Upper lobe of right lung (tissue), 1 donor: ENCODE measurements around the gene TSEN34. TPM values are rescaled to one million over a fixed set of nuclear protein-coding genes. Genes with fewer than 3 reads are reported as not detected.
A peak's percentile ranks its signal among the peaks of the same experiment; 100 is the strongest.

ENCODE experiments used
- ATAC-seq: fragments of 200-7000 bp; cut with Tn5 transposase; one replicate; pipeline ENCODE4 v1.9.1; 2020; ENCODE audit warnings: mild to moderate bottlenecking, moderate library complexity
- DNase-seq: peaks from one replicate; pipeline ENCODE4 v3.0.0-alpha.2; 2020
- H3K27ac ChIP-seq: fragments of 200-600 bp; one replicate; pipeline ENCODE4 v1.8.0; 2022
- H3K27me3 ChIP-seq: fragments of 200-600 bp; one replicate; pipeline ENCODE4 v1.8.0; 2022; ENCODE audit warnings: mild to moderate bottlenecking
- H3K36me3 ChIP-seq: fragments of 200-600 bp; one replicate; pipeline ENCODE4 v1.8.0; 2022
- H3K4me1 ChIP-seq: fragments of 200-600 bp; one replicate; pipeline ENCODE4 v1.8.0; 2022
- H3K4me3 ChIP-seq: fragments of 200-600 bp; one replicate; pipeline ENCODE4 v1.8.0; 2022; ENCODE audit warnings: mild to moderate bottlenecking
- H3K9me3 ChIP-seq: fragments of 200-600 bp; one replicate; pipeline ENCODE4 v1.8.0; 2022
- CTCF ChIP-seq: fragments of 200-600 bp; IDR thresholded peaks from one replicate; pipeline ENCODE4 v1.8.0; 2022; ENCODE audit warnings: antibody characterized with exemption
- intact Hi-C: fragments of 100-400 bp; cut with DNase I; formaldehyde crosslinking; loops from one replicate; pipeline ENCODE4 v1.11.0; 2022
- total RNA-seq: library from RNA; stranded (reverse); fragmentation: NEBNext Ultra II Directional; extraction: Animal tissue kit (Norgen Biotek cat#: 25700); gene quantifications from one replicate; pipeline ENCODE4 v1.2.1, GENCODE V29; 2021
- donor health status: DM: no; HTN: yes; CAD: no; lungs with severe emphysema.

Gene TSEN34
- total RNA-seq, 1 donor from 2014 or later = 34.7 TPM

GRCh38 chr19:54172471-54173358 is 18.4 kb upstream of the TSEN34 start, which contains the start of gene TMC4:
Gene TMC4 (minus strand): TSS chr19:54173160. CDS start chr19:54173117, 43 bp downstream.
- DNase-seq (peak; percentile 88), ATAC-seq (peak; percentile 94)
- peaks cover 4% of the 10 kb centered on the region for H3K4me1 ChIP-seq
- peak within 1 kb of the TSS; percentile 56 for H3K27ac ChIP-seq
- H3K9me3 ChIP-seq = no peaks in the 10 kb centered on the region
- TF ChIP-seq CTCF = peak; percentile 25
- no peaks in the 10 kb centered on the region for H3K27me3 ChIP-seq
- intact Hi-C loops = no loop called here
- peak within 1 kb of the TSS; percentile 49 for H3K4me3 ChIP-seq
- H3K36me3 ChIP-seq = no peaks in the 10 kb centered on the region

DNA sequence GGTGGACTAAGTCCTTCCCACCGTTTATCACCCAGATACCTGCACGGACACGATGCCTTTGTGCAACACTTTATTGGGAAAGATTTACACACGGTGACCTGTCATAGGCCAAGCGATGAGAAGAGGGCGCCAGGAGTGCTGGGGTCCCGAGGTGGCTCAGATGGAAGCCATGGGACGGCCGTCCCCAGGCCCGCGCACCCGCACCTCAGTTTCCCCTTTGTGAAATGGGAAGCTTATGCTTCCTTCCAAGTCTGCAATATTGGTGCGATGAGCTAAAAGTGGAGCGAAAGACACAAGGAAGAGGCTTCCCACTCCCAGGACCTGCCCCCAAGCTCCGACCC is 17.8 kb upstream of the TSEN34 start:
- intact Hi-C loops = no loop called here
- DNase-seq = no peak
- TF ChIP-seq CTCF = no peak
- Histone ChIP-seq H3K4me3 (no peak overlapping the region), H3K36me3 (no peaks in the 10 kb centered on the region), H3K4me1 (peaks cover 1% of the 10 kb centered on the region), H3K27ac (no peak overlapping the region), H3K27me3 (no peaks in the 10 kb centered on the region), H3K9me3 (no peaks in the 10 kb centered on the region)
- no peak for ATAC-seq

- no peaks in the 10 kb centered on the region for H3K4me1 ChIP-seq
- no peak overlapping the region for H3K4me3 ChIP-seq
- no peak for TF ChIP-seq CTCF
- ATAC-seq = no peak
- no peaks in the 10 kb centered on the region for H3K36me3 ChIP-seq
- DNase-seq = no peak
- H3K27ac ChIP-seq = no peak overlapping the region
- no peaks in the 10 kb centered on the region for H3K9me3 ChIP-seq
- H3K27me3 ChIP-seq = no peaks in the 10 kb centered on the region
- intact Hi-C loops = no loop called here
Measured at GRCh38 chr19:54173951-54174834, 16.9 kb upstream of the TSEN34 start.

DNA sequence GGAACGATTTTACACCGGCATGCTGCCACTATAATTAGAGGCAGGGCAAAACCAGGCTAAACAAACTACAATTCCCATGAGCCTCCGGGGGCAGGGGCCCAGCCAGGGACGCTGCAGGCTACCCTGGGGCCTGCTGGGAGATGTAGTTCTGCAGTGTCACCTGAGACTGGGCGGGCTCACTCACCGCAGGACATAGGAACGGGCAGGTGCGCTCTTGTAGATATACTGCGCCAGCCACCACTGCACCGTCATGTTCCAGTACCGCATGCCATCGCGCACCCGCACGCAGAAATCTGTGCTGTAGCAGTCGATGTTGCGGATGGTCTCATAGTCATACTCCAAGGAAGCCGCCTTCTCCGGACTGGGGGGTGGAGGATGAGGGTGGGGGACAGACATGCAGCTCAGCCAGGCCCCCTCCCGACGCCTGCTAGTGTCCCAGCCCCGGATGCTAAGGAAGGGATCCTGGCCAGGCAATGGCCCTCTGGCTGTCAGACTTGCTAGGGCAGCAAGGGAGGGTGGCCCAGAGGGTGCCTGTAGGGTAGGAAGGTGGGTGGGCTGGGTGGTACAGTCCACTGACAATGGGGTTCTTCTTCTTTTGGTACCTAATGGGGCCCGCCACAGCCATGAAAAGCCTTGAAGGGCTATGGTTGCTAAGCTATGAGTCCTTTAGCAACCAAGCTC is 12.4 kb upstream of the TSEN34 start:
- DNase-seq (no peak), ATAC-seq (peak; percentile 80)

More for the DNA sequence above, 12.4 kb upstream of the TSEN34 start:
- H3K4me3 ChIP-seq = no peak overlapping the region
- intact Hi-C loops = no loop called here
- no peaks in the 10 kb centered on the region for H3K9me3 ChIP-seq
- TF ChIP-seq CTCF = no peak
- no peak overlapping the region for H3K27ac ChIP-seq
- no peaks in the 10 kb centered on the region for H3K4me1 ChIP-seq
- no peaks in the 10 kb centered on the region for H3K27me3 ChIP-seq
- peaks cover 5% of the 10 kb centered on the region for H3K36me3 ChIP-seq
